Kasumi-1 (cell line): Measurements from ENCODE around the gene POU5F1.
"Not testable (repeated sequence)": the region's sequence is repeated elsewhere in the genome, so short reads cannot be mapped to it uniquely, and the experiment has no call there.

ENCODE experiments used
- DNase-seq, 2 experiments: peaks; one replicate each; lab custom pipeline; 2025; lab: John Stamatoyannopoulos, UW

The POU5F1 gene

DNA sequence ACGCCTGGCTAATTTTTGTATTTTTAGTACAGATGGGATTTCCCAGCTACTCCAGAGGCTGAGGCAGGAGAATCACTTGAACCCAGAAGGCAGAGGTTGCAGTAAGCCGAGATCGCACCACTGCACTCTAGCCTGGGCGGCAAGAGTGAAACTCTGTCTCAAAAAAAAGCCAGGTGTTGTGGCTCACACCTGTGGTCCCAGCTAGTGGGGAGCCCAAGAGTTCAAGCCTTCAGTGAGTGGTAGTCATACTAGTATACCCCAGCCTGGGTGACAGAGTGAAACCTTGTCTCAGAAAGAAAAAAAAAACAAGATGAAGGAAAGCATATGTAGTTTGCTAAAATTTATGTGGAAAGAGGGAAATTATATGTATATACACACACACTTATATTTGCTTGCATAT lies 20.0 kb upstream of the POU5F1 start:
- DNase-seq = no peak

DNA sequence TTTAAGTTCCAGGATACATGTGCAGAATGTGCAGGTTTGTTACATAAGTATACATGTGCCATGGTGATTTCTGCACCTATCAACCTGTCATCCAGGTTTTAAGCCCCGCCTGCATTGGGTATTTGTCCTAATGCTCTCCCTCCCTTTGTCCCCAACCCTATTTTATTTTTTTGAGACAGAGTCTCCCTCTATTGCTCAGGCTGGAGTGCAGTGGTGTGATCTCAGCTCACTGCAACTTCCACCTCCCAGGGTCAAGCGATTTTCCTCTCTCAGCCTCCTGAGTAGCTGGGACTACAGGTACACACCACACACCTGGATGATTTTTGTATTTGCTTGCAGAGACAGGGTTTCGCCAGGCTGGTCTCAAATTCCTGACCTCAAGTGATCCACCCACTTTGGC lies 18.7 kb upstream of the POU5F1 start:
- DNase-seq = not testable (repeated sequence)

DNA sequence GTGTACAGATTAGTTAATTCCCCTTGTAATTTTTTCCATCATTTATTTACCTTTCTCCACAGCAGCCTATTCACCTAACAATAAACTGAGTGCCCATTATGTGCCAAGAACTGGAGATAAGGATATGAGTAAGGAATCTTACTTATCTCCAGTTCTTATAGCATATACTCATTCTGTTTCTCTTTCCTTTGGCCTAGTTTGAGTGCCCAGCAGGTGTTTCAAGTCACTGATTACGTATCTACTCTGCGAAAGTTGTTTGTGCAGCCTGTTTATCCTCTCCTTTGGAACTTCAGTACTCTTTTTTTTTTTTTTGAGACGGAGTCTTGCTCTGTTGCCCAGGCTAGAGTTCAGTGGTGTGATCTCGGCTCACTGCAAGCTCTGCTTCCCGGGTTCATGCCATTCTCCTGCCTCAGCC lies 17.3 kb upstream of the POU5F1 start:
- DNase-seq = no peak

DNA sequence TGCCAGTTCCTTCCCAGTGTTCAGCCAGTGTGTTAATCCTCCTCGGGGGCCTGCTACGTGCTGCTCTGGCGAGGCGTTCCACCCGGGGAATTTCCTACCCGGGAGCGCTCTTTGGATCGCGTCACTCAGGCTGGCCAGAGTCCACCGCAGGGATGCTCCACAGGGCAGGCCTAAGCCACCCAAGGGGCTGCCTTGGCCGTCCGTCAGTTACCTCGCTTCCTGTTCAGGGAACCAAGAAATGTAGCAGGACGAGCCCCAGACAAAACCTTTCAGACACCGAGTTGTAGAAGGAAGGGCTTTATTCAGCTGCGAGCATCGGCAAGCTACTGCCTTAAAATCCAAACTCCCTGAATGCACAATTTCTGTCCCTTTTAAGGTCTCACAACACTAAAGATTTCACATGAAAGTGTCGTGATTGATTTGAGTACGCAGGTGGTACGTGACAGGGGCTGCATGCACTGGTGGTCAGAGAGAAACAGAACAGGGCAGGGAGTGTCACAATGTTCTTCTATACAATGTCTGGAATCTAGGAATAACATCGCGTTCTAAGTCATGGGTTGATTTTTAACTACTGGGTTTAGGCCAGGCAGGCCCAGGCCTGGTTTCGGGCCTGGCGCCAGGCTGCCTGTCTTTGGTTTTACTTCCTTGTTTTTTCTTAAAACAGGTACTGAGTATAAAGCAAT lies 15.7 kb upstream of the POU5F1 start:
- no peak for DNase-seq

DNA sequence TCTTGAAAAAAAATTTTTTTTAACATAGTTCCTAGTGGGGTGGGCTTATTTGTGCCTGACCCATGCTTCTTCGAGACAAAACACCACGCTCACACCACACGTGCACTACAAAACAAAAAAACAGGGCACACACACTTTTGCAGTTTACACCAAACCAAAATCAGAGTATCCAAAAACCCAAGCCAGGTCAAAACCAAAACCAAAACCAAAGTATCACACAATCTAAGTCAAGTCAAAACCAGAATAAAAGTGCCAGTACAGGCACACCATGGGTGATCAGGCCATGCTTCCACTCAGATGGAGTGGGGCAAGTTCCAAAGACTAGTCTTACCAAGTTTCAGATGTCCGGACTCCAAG lies 15.2 kb upstream of the POU5F1 start:
- not testable (repeated sequence) for DNase-seq

DNA sequence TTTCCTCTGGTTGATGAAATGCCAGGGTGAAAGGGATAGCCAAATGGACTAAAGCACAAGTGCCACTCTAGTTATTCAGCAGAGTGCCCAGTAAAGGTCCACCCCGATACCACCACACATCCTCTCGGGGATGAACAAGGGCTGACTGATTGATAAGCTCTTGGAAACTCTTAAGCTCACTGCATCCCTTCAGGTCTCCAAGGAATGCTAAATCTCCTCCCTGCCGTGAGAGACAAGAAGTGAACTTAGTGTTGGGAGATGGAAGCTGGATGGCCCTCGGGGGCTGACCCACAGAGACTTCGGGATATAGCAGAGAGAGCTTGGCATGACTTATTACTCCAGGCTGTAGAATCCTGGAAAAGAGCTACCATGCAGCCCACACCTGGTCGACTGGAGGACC lies 13.4 kb upstream of the POU5F1 start:
- DNase-seq = not testable (repeated sequence)

DNA sequence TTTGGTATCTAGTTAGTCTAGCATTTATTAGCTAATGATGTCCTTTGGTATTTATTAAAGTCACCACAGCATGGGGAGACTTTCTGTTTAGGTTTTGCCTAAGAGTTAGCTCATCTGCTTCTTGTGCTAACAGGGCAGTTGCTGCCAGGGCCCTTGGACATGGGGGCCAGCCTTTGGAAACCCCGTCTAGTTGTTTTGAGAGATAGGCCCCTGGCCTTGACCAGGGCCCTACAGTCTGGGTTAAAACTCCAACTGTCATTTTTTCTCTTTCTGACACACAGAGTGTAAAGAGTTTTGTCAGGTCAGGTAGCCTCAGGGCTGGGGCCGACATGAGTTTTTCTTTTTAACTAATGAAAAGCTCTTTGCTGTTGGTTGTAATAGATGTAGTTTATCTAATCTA lies 12.8 kb upstream of the POU5F1 start:
- DNase-seq = not testable (repeated sequence)

DNA sequence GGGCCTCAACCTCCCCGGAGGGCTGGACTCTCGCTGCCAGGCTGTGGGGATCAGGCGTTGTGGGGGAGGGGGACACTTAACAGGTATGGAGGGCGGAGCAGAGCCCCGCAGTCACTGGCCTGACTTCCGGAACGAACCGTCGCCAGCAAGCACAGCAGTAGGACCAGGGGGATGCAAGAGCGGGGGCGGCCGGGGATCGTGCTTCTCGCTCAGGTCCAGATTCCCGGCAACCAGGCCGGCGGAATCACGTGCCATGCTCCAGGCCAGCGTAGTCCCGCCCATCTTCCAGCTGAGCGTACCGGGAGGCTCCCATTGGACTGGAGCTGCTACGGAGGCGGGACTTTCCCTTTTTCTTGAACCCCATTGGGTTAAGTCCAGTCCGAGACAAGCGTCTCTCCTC lies 10.0 kb upstream of the POU5F1 start:
- DNase-seq = no peak

DNA sequence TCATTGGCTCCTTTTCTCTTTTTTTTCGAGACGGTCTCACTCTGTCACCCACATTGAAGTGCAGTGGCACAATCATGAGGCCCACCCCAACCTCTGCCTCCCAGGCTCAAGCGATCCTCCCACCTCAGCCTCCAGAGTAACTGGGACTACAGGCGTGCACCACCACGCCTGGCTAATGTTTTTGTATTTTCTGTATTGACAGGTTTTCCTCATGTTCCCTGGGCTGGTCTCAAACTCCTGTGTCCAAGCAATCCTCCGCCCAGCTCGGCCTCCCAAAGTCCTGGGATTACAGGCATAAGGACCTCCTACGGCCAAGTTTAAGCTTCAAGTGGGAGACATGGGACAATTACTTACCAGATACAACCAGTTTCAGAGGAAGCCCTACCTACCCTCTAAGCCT lies 9.4 kb upstream of the POU5F1 start:
- DNase-seq = no peak

DNA sequence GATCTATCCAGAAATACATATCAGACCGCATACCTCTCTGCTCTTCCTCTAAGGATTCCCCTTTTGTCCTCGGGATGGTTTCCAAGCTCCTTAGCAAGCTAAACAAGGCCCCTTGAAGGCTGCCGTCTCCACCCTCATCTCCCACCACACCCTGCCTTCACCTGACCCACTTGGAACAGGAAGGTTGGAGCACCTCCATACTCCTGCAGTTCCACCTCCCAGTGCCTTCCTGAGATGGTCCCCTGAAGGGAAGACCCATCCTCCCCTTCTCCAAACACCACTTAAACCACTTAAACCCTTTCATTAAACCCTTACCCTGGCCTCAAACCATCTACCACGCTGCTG lies 8.5 kb upstream of the POU5F1 start:
- DNase-seq = no peak

DNA sequence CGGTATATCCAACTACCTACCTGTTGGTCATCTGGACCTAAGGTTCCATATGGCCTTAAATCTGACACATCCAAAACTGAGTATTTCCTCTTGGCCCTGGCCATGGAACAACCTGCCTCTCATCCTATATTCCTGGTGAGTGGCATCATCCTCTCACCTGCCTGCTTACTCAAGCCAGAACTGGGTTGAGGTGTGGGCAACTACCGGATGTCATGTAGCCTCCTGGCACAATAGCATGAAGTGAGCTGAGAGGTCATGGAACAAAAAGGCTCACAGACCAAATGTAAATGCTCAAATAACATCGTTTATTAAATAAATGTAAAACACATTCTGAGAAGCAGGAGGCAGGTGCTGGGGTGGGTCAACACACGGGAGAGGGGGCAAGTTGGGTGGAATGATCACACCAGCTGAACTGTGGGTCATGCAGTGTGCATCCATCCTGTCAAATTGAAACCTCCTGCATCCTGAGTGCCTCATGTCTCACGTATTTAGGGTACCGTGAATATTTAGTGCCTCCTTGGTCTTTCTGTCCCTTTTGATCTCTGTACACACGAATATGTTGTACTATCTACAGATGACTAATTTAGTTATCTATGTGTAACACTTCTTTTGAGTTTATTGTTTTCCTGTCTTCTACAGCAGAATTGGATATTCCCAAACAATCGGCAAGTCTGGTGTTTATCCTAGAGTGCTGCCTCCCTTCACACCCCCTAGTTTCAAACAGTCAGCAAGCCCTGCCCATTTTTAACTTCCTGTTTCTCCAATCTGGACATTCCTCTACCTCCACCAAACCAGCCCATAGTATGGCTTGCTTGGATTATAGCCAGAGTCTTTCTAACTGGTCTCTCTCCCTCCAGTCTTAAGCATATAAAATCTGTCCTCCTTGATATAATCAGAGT lies 7.9 kb upstream of the POU5F1 start:
- DNase-seq = no peak

DNA sequence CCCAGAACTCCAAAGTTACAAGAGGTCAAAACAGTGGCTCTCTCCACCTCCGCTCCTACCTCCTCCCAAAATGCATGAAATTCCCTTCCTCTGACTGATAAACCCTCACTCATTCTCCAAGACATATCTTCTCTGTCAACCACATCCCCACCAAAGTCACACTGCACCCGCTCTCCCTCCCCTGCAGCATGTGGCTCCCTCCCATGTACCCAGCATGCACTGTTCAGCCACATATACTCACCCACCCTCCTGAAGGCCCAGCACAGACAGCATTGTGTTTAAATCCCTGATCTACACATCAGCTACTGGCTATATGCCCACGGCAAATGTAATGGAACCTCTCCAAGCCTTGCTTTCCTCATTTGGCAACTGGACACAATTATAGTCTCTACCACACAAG lies 5.5 kb upstream of the POU5F1 start:
- no peak for DNase-seq

DNA sequence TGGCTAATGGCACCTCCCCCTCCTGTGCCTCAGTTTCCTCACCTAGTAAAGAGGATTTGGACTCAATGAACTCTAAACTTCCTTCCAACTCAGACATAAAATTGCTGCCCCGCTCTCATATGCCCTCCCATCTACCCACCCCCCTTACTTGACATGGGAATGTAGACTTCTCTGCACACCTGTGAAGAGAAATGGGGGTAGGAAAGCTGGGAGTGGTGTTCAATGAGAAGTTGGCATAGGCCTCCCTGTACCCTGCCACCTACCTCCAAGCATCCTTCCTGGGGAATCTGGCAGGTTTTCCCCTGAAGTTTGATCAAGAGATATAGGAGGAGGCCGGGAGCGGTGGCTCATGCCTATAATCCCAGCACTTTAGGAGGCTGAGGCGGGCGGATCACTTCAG lies 3.9 kb upstream of the POU5F1 start:
- no peak for DNase-seq

DNA sequence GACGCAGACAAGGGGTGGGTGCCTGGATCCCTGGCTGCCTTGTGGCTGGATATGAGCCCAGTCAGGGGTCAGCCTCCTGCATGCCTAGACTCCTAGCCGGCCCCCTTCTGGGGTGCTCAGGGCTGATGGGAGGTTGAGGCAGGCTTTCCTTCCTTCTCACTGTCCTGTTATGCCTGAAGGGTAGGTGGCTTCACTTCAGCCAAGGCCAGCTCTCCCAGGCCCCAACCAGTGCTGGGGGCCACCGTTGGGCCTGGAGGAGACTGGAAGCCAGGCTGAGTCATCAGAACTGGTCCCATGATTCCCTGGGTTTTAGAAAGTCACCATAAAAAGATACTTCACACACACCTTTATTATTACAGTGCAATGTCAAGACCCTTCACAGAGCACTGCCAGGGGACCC lies 2.9 kb upstream of the POU5F1 start:
- no peak for DNase-seq

DNA sequence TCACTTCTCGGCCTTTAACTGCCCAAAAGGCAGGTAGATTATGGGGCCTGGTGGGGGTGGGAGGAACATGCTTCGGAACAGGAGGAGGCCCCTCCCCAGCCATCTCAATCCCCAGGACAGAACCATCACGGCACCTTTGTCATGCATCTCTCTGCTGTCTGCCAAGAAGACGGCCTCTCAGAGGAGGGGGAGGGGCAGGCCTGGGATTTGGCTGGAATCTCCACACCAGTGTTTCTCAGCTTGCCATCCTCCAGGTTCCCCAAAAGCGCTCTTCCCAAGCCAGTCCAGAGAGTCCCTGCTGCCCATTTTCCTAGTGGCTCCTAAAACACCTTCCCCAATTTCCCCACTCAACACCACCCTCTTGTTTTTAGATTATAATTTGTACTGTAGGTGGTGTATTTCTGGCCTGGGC lies 2.5 kb upstream of the POU5F1 start:
- no peak for DNase-seq

DNA sequence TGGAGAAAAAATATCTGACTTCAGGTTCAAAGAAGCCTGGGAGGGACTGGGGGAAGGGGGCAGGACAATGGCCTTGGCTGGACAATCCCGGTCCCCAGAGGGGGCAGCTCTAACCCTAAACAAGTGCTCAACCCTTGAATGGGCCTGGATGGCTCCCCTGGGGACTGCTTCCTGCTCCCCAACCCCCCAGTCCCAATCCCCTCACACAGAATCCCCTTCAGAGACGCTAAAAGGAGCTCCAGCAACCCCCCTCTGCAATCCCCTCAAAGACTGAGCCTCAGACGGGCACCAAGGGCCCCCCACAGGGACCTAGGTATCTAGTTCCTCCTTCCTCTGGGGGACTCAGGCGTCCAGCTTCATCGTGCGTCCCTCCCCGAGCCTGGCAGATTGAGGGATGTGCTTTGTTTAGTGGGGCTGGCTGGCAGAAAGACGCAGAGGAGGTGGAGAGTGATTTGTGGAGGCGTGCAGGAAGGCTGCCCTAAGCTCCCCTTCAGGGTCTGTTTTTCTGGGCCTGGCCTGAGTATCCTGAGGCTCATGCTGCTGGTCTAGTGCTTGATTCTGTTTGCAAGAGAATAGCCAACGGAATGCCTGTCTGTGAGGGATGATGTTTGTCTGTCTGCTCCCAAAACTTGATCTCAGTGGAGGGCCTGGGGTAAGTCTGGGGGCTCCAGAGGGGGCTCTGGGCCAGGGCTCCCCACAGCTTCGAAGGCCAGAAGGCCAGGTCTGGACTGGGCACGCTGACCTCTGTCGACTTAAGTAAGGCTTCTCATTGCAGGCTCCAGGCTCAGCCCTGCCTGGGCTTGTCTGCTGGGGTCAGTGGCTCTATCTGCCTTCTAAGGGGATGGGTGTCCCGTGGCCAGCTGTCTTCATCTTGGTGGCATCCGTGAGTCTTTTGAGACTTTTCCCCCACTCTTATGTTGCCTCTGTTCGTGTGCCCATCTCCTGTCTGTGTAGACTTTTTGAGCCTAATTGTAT lies 1.7 kb upstream of the POU5F1 start:
- no peak for DNase-seq

DNA sequence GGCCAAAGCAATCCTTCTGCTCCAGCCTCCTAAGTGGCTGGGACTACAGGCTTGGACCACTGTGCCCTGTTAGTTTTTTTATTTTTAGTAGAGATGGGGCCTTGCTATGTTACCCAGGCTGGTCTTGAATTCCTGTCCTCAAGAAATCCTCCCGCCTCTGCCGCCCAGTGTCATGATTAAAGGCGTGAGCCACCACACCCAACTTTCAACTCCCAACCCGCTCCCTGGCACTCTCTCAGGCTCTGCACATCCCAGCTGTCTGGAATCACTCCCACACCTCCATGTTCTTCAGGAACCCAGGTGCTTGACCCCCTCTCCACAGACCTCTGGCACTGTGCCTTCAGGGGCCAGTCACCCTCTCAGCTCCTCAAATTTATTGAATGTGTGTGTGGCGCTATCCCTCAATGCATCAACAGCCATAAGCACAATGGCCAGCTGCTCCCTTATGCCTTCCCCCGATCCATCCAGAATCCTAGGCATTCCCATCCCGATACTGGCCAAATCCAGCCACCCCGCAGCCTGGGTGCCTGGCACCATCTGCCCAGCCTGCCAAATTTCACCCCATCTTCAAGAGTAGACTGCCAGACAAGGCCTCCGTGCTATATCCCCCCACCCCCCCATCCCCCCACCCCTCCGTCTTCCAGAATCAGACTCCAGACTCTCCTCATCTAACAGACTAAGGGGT lies 647 bp upstream of the POU5F1 start:
- DNase-seq = no peak

DNA sequence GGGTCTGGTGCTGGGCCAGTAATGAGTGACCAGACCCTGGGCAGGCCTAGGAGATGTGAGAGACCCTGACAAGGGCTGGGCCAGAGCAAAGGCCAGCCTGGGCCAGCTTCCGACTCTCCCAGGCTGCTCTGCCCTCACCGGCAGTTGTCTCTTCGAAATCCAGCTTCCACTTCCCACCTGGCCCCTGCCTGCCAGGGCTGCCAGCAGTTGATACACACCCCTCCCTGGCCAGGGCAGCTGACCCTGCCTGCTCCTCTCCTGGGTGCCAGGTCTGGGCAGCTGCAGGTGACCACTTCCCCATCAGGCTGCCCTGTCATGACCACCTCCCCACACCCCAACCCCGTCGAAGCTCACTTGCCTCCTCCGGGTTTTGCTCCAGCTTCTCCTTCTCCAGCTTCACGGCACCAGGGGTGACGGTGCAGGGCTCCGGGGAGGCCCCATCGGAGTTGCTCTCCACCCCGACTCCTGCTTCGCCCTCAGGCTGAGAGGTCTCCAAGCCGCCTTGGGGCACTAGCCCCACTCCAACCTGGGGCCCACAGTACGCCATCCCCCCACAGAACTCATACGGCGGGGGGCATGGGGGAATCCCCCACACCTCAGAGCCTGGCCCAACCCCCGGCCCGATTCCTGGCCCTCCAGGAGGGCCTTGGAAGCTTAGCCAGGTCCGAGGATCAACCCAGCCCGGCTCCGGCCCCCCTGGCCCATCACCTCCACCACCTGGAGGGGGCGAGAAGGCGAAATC lies 453 bp downstream of the POU5F1 start:
- not testable (repeated sequence) for DNase-seq

DNA sequence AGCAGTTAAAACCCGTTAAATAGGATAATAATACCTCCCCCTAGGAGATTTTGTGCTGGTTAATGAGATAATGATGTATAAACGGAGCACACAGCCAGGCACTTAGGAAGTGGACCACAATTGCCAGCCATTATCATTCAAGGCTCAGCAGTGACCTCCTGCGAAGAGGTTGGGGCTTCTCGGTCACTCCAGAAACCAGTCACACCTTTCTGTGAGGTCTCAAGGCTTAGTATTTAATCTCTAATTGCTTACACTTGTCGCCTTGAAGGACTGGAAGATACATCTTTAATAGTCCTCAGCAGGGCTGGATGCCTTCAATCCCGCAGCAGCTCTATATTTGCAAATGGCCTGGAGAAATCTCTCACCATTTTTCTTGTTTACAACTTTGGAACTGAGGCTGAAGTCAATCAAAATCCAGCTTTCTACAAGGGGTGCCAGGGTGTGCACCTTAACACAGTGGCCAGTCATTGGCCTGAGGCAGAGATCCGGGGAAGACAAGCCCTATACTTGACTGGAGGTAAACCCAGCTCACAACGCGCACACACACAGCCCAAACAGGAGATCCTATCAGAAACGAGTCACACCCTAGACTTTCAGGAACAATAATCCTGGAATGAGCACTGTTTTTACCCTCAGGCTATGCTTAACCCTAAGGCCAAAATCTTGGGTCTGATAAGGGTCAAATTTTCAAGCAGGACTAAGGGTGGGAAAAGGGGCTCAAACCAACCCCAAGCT lies 1.2 kb downstream of the POU5F1 start:
- DNase-seq = no peak

DNA sequence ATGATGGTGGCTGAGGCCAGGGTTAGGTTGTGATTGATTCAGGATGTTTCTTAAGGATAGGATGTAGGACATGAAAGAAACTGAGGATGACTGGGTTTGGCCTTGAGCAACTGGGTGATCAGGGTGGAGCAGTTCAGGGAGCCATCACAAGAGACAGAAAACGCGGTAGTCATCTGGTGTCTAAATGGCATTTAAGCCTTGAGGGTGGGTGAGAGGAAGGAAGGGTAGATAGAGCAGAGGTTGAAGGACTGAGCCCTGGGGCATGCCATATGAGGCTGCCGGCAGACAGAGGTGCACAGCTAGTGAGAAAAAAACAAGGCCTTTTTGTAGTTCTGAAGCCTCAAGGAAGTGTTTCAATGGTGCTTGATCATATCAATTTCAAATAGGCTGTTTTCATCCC lies 1.9 kb downstream of the POU5F1 start:
- DNase-seq = no peak

DNA sequence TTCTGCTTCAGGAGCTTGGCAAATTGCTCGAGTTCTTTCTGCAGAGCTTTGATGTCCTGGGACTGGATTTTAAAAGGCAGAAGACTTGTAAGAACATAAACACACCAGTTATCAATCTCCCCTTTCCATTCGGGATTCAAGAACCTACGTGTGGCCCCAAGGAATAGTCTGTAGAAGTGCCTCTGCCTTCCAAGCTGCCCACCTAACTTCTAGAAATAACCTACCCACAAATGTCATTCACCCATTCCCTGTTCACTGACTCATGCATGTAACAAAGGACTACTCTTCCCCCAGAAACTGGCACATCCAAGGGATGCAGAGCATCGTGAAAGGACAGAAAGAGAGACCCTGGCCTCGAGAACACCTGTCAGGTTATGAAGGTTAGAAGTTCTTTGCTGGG lies 4.5 kb downstream of the POU5F1 start:
- DNase-seq = no peak
